Measurements from ENCODE around the gene SPSB1. TPM values are rescaled to one million over a fixed set of nuclear protein-coding genes. Genes with fewer than 3 reads are reported as not detected.
"Not testable (repeated sequence)": the region's sequence is repeated elsewhere in the genome, so short reads cannot be mapped to it uniquely, and the experiment has no call there.

Gene SPSB1
- total RNA-seq, 1 donor from 2014 or later, result 5.6 TPM

- no peak for TF ChIP-seq CTCF (conservative IDR thresholded peaks at IDR 0.05)
- H3K4me1 Mint-ChIP-seq (ENCODE audit: unreplicated experiment), result no peaks in the 10 kb centered on the region
- H3K27me3 Mint-ChIP-seq, result peaks cover 14% of the 10 kb centered on the region
- H3K4me3 Mint-ChIP-seq, result no peak overlapping the region
- DNase-seq (ENCODE audit: extremely low spot score, unreplicated experiment), result no peak
- no peaks in the 10 kb centered on the region for H3K9me3 Mint-ChIP-seq
- no peaks in the 10 kb centered on the region for H3K36me3 Mint-ChIP-seq
- H3K27ac Mint-ChIP-seq, result no peak overlapping the region
These were observed 91.4 kb downstream of the SPSB1 start for GRCh38 chr1:9384128-9384527.

DNA sequence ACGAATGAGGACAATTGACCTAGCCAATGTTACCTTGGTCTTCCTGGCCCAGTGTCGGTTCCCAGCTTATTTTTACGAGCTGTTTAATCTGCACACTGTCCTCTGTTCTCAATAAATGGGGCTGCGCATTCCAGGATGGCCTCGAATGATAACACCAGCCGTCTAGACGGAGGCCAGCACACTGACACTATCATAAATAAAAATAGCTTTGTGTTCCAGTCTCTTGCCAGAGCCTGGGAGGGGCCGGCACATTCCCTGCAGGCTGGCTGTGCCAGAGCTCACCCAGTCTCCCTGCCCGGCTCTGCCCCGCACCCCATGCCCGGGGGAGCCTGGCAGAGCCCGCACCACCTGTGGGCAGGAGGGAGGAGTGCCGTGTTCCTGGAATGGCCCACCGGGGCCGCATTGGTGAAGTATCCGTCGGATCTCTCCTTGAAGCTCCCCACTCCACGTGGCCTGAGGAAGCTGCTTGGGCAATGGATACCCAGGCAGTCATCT lies 92.1 kb downstream of the SPSB1 start:
- DNase-seq (ENCODE audit: extremely low spot score, unreplicated experiment), result no peak
- H3K27ac Mint-ChIP-seq, result no peak overlapping the region
- no peak for TF ChIP-seq CTCF (conservative IDR thresholded peaks at IDR 0.05)
- H3K4me3 Mint-ChIP-seq, result no peak overlapping the region
- H3K9me3 Mint-ChIP-seq, result no peaks in the 10 kb centered on the region
- peaks cover 14% of the 10 kb centered on the region for H3K27me3 Mint-ChIP-seq
- no peaks in the 10 kb centered on the region for H3K36me3 Mint-ChIP-seq
- no peaks in the 10 kb centered on the region for H3K4me1 Mint-ChIP-seq (ENCODE audit: unreplicated experiment)

DNA sequence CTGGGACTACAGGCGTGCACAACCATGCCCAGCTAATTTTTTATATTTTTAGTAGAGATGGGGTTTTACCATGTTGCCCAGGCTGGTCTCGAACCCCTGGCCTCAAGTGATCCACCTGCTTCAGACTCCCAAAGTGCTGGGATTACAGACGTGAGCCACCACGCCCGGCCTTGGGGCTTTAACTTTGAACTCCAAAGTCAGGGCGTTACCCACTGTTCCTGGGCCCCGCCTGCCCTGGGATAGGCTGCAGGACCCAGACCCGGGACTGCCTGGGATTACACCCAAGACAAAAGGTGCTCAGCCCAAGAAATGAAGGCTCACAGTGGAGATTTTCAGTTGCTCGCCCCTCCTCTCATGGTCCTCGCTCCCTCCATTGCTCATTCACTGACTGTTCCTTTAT lies 92.7 kb downstream of the SPSB1 start:
- H3K4me1 Mint-ChIP-seq (ENCODE audit: unreplicated experiment), result not testable (repeated sequence)

DNA sequence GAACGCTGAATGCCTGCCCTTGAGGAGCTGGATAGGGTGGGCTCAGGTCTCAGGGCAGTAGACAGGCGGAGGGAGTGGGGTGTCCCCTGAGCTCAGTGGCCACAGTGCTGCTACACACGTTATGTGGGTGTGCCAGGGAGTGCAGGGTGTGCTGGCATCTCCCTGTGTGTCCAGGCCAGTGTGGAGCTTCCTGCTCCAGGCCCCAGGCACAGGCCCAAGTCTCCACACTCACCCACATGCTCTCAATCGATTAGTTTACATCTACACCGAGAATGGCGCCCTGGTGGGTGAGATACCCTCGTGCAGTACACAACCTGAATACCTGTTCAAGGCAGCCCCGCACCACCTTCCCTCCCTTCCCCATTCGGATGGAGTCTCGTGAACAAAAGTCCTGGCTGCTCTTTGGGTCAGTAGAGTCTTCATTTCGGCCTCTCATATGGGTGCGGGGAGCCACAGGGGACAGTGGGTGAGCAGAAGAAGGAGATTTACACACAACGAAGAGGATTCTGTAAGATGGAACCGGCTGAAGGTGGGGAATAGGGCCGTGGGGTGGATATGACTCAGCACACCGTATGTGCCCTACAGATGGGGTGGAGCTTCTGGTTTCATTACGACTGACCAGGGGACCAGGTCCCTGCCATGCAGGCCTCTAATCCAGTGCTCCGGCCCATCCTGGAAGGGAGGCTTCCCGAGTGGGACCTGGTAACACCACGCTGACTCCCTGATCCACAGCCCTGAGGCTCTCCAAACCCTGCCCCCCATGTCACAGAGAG lies 93.3 kb downstream of the SPSB1 start:
- Mint-ChIP-seq H3K36me3 (no peaks in the 10 kb centered on the region), H3K27ac (no peak overlapping the region), H3K9me3 (no peaks in the 10 kb centered on the region), H3K27me3 (peaks cover 17% of the 10 kb centered on the region), H3K4me1 (ENCODE audit: unreplicated experiment) (no peaks in the 10 kb centered on the region), H3K4me3 (no peak overlapping the region)
- DNase-seq (ENCODE audit: extremely low spot score, unreplicated experiment), result no peak
- no peak for TF ChIP-seq CTCF (conservative IDR thresholded peaks at IDR 0.05)

More for the DNA sequence above, 92.7 kb downstream of the SPSB1 start:
- DNase-seq (ENCODE audit: extremely low spot score, unreplicated experiment); H3K4me3 Mint-ChIP-seq; H3K36me3 Mint-ChIP-seq; H3K9me3 Mint-ChIP-seq; H3K27ac Mint-ChIP-seq: not testable (repeated sequence)
- peaks cover 14% of the 10 kb centered on the region for H3K27me3 Mint-ChIP-seq

- no peak overlapping the region for H3K4me3 Mint-ChIP-seq
- DNase-seq (ENCODE audit: extremely low spot score, unreplicated experiment), result no peak
- peaks cover 26% of the 10 kb centered on the region for H3K27me3 Mint-ChIP-seq
- H3K27ac Mint-ChIP-seq, result no peak overlapping the region
- no peaks in the 10 kb centered on the region for H3K4me1 Mint-ChIP-seq (ENCODE audit: unreplicated experiment)
- no peak for TF ChIP-seq CTCF (conservative IDR thresholded peaks at IDR 0.05)
- H3K36me3 Mint-ChIP-seq, result no peaks in the 10 kb centered on the region
- no peaks in the 10 kb centered on the region for H3K9me3 Mint-ChIP-seq
These were observed 95.9 kb downstream of the SPSB1 start for GRCh38 chr1:9388335-9389180.

DNA sequence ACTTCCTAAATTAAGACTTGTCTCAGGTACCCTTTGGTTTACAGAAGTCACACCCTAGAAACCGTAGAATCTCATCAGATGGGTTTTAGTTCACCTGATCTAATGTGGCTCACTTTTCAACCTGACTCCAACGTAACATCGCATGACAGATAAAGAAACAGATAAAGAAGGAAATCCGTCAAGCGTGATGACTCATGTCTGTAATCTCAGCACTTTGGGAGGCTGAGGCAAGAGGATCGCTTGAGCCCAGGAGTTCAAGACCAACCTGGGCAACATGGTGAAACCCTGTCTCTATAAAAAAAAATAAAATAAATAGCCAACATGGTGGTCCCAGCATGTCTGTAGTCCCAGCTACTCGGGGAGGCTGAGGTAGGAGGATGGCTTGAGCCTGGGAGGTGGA lies 97.3 kb downstream of the SPSB1 start:
- no peak overlapping the region for H3K4me3 Mint-ChIP-seq
- TF ChIP-seq CTCF (conservative IDR thresholded peaks at IDR 0.05), result no peak
- no peaks in the 10 kb centered on the region for H3K4me1 Mint-ChIP-seq (ENCODE audit: unreplicated experiment)
- no peaks in the 10 kb centered on the region for H3K9me3 Mint-ChIP-seq
- no peaks in the 10 kb centered on the region for H3K36me3 Mint-ChIP-seq
- H3K27me3 Mint-ChIP-seq, result peaks cover 18% of the 10 kb centered on the region
- no peak for DNase-seq (ENCODE audit: extremely low spot score, unreplicated experiment)
- no peak overlapping the region for H3K27ac Mint-ChIP-seq
